MCF 10A (cell line): ENCODE results near the gene ZNRF4. TPM values are rescaled to one million over a fixed set of nuclear protein-coding genes. Genes with fewer than 3 reads are reported as not detected.

ENCODE experiments used
- BruUV-seq: library from RNA; stranded (reverse); fragments of 400-500 nt; replicated peaks from 2 replicates; lab custom pipeline; 2021; lab: Mats Ljungman, UMichigan
- CTCF ChIA-PET: fragments of 300-600 bp; sonication (Branson Sonifier 250); formaldehyde crosslinking; extraction: SDS; loops from one replicate; lab custom pipeline; 2021; ENCODE audit warnings: antibody characterized with exemption, inconsistent platforms; lab: Yijun Ruan, JAX
- POLR2A ChIA-PET: fragments of 300-600, 350-650 bp; sonication (Branson Sonifier 250); formaldehyde crosslinking; extraction: SDS; loops from one replicate; lab custom pipeline; 2020; ENCODE audit warnings: antibody characterized with exemption, inconsistent platforms; lab: Yijun Ruan, JAX
- DNase-seq: peaks from one replicate; pipeline ENCODE4 v3.0.0-alpha.2; 2018; ENCODE audit not compliant: unreplicated experiment
- H3K27ac Mint-ChIP-seq: one replicate; pipeline ENCODE4 v1.8.0; 2022; ENCODE audit warnings: mild to moderate bottlenecking, low read depth, mixed read lengths; ENCODE audit not compliant: unreplicated experiment
- H3K27me3 Mint-ChIP-seq: one replicate; pipeline ENCODE4 v1.8.0; 2022; ENCODE audit warnings: mixed read lengths; ENCODE audit not compliant: insufficient read depth, unreplicated experiment
- H3K36me3 Mint-ChIP-seq: one replicate; pipeline ENCODE4 v1.8.0; 2022; ENCODE audit warnings: mild to moderate bottlenecking, moderate library complexity, mixed read lengths; ENCODE audit not compliant: insufficient read depth, unreplicated experiment
- H3K4me1 Mint-ChIP-seq: one replicate; pipeline ENCODE4 v1.8.0; 2022; ENCODE audit warnings: mixed read lengths; ENCODE audit not compliant: insufficient read depth, unreplicated experiment
- H3K4me3 Mint-ChIP-seq: one replicate; pipeline ENCODE4 v1.8.0; 2022; ENCODE audit warnings: mild to moderate bottlenecking, moderate library complexity, mixed read lengths; ENCODE audit not compliant: unreplicated experiment
- H3K9me3 Mint-ChIP-seq: one replicate; pipeline ENCODE4 v1.8.0; 2022; ENCODE audit warnings: mixed read lengths; ENCODE audit not compliant: unreplicated experiment
- CTCF ChIP-seq: fragments of 200-600 bp; IDR thresholded peaks from one replicate; pipeline ENCODE4 v1.8.0; 2022; ENCODE audit warnings: antibody characterized with exemption, mild to moderate bottlenecking; ENCODE audit not compliant: unreplicated experiment
- intact Hi-C: fragments of 100-400 bp; cut with micrococcal nuclease; formaldehyde crosslinking; loops from 2 replicates; pipeline ENCODE4 v1.14.1; 2022
- total RNA-seq: library from RNA; stranded (reverse); gene quantifications from 2 replicates; pipeline ENCODE4 v1.2.3, GENCODE V29; 2022

Gene ZNRF4
- total RNA-seq, 1 experiment from 2014 or later = not detected

GRCh38 chr19:5448374-5448773 lies 6.8 kb upstream of the ZNRF4 start:
- Mint-ChIP-seq H3K4me3 (no peak overlapping the region), H3K27ac (no peak overlapping the region), H3K27me3 (peaks cover 36% of the 10 kb centered on the region), H3K4me1 (peaks cover 4% of the 10 kb centered on the region), H3K36me3 (no peaks in the 10 kb centered on the region), H3K9me3 (no peaks in the 10 kb centered on the region)
- POLR2A ChIA-PET = no interaction called here
- TF ChIP-seq CTCF = no peak
- intact Hi-C loops = no loop called here
- CTCF ChIA-PET = no interaction called here
- DNase-seq = no peak
- BruUV-seq = no TSS peak

GRCh38 chr19:5450482-5451126 lies 4.6 kb upstream of the ZNRF4 start:
- ChIA-PET CTCF (no interaction called here), POLR2A (no interaction called here)
- H3K36me3 Mint-ChIP-seq = no peaks in the 10 kb centered on the region
- no peak for DNase-seq
- H3K27ac Mint-ChIP-seq = no peak overlapping the region
- H3K9me3 Mint-ChIP-seq = no peaks in the 10 kb centered on the region
- H3K27me3 Mint-ChIP-seq = peaks cover 36% of the 10 kb centered on the region
- BruUV-seq = no TSS peak
- no peak for TF ChIP-seq CTCF
- intact Hi-C loops = no loop called here
- no peak overlapping the region for H3K4me3 Mint-ChIP-seq
- H3K4me1 Mint-ChIP-seq = peaks cover 2% of the 10 kb centered on the region

- ChIA-PET POLR2A (no interaction called here), CTCF (no interaction called here)
- TF ChIP-seq CTCF = no peak
- Mint-ChIP-seq H3K27ac (no peak overlapping the region), H3K27me3 (peaks cover 36% of the 10 kb centered on the region), H3K9me3 (no peaks in the 10 kb centered on the region), H3K4me1 (no peaks in the 10 kb centered on the region), H3K4me3 (no peak overlapping the region), H3K36me3 (no peaks in the 10 kb centered on the region)
- no TSS peak for BruUV-seq
- DNase-seq = no peak
- intact Hi-C loops = no loop called here
Observed at GRCh38 chr19:5451494-5451893, 3.7 kb upstream of the ZNRF4 start.

GRCh38 chr19:5452594-5453565 lies 2.3 kb upstream of the ZNRF4 start:
- Mint-ChIP-seq H3K4me1 (no peaks in the 10 kb centered on the region), H3K4me3 (no peak overlapping the region), H3K27ac (no peak overlapping the region), H3K9me3 (no peaks in the 10 kb centered on the region), H3K27me3 (peaks cover 36% of the 10 kb centered on the region), H3K36me3 (no peaks in the 10 kb centered on the region)
- CTCF ChIA-PET = interaction anchor here (0.9 kb wide), 1 partner anchor 13 kb away, joined by 3 read pairs; no protein-coding TSS in a partner anchor
- BruUV-seq = no TSS peak
- TF ChIP-seq CTCF = no peak
- POLR2A ChIA-PET = interaction anchor here (0.7 kb wide), 1 partner anchor 105 kb away, joined by 4 read pairs; no protein-coding TSS in a partner anchor
- peak; percentile 36 for DNase-seq
- intact Hi-C loops = no loop called here
